Suprapubic skin (tissue), 4 donors: ENCODE data around the gene RNF26.

Experiments
- EP300 ChIP-seq: sonication (generic); formaldehyde crosslinking; IDR thresholded peaks from one replicate; pipeline ENCODE4 v1.6.1; 2017; ENCODE audit warnings: antibody characterized with exemption
- POLR2A ChIP-seq, 2 donors: fragments of 450-650 bp; IDR thresholded peaks; one replicate each; pipeline ENCODE4 v1.6.1; 2017; ENCODE audit warnings: antibody characterized with exemption in 2 of 2, mild to moderate bottlenecking in 2 of 2, moderate library complexity in 2 of 2
- POLR2AphosphoS5 ChIP-seq, 3 donors: sonication (generic); formaldehyde crosslinking; IDR thresholded peaks; one replicate each; pipeline ENCODE4 v1.6.1; 2017; ENCODE audit warnings: antibody characterized with exemption in 3 of 3
- TF ChIP-seq, protein P1 (sequence below), 2 donors: fragments of 200-600 bp in 1 of 2; fragments of 450-650 bp in 1 of 2; sonication (generic) in 1 of 2; IDR thresholded peaks; one replicate each; pipeline ENCODE4 v1.5.1; 2016 to 2019; ENCODE audit warnings: antibody characterized with exemption in 2 of 2, mild to moderate bottlenecking in 1 of 2, moderate library complexity in 1 of 2

DNA sequence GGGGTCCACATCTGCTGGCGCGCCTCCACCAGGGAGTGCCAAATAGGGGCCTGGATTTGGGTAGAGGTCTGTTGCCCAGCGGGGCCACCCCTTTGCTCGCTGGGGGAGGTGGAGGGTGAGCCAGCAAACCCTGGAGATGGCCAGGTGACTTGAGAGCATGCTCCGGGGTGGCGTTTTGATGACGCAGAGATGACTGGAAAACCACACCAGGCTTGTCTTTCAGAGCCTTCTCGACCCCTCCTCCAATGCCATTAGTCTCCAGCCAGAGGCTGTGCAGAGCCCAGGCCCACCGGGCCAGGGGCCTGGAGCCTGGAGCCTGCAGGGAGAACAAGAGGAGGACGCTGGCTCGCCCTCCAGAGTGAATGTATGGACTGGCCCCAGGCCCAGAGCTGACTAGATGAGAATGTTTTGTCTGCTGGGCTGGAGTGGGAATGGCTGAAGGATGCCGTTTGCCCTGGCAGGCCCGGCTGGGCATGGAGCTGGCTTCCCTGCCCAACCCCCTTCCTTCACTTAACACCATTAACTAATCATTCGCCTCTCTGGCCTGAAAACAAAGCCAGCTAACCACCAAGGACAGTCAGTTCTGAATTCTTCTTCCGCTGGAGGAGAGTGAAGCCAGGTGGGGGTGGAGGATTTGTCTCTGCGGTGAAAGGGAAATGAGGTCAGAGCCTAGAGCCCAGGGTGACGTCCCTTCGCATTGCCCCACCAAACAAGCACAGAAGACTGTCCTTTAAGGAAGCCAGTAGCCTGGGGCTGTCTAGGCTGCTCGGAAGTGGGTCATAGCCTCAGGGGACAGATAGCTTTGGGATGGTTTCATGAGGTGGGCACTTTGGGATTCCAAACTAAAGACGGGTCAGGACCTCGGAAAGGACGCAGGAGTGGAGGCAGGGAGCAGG is 15.8 kb upstream of the RNF26 start:
- TF ChIP-seq EP300: no peak
- TF ChIP-seq POLR2A (IDR thresholded peaks at IDR 0.05): no peak
- TF ChIP-seq, protein P1, sequence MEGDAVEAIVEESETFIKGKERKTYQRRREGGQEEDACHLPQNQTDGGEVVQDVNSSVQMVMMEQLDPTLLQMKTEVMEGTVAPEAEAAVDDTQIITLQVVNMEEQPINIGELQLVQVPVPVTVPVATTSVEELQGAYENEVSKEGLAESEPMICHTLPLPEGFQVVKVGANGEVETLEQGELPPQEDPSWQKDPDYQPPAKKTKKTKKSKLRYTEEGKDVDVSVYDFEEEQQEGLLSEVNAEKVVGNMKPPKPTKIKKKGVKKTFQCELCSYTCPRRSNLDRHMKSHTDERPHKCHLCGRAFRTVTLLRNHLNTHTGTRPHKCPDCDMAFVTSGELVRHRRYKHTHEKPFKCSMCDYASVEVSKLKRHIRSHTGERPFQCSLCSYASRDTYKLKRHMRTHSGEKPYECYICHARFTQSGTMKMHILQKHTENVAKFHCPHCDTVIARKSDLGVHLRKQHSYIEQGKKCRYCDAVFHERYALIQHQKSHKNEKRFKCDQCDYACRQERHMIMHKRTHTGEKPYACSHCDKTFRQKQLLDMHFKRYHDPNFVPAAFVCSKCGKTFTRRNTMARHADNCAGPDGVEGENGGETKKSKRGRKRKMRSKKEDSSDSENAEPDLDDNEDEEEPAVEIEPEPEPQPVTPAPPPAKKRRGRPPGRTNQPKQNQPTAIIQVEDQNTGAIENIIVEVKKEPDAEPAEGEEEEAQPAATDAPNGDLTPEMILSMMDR (IDR thresholded peaks at IDR 0.05): no peak
- no peak for TF ChIP-seq POLR2AphosphoS5 (IDR thresholded peaks at IDR 0.05)
